RWPE1 (cell line): ENCODE data around the gene SWT1.

Experiments used
- CTCF ChIA-PET: fragments of 350-600 bp; sonication (Branson Sonifier 250); formaldehyde crosslinking; extraction: SDS; loops from one replicate; lab custom pipeline; 2021; lab: Yijun Ruan, JAX
- POLR2A ChIA-PET: fragments of 400-600 bp; formaldehyde crosslinking; extraction: SDS; loops from one replicate; lab custom pipeline; 2020; ENCODE audit warnings: antibody characterized with exemption; ENCODE audit not compliant: low non-redundant PET; lab: Yijun Ruan, JAX
- DNase-seq: peaks from one replicate; pipeline ENCODE4 v3.0.0; 2012; ENCODE audit warnings: low spot score
- H3K27ac ChIP-seq: fragments of 450-650 bp; 2 replicates; pipeline ENCODE4 v1.5.1; 2017
- TF ChIP-seq, protein P1 (sequence below): fragments of 450-650 bp; conservative IDR thresholded peaks from 2 replicates; pipeline ENCODE4 v1.5.1; 2017; ENCODE audit warnings: low read depth, mild to moderate bottlenecking

SWT1 gene

DNA sequence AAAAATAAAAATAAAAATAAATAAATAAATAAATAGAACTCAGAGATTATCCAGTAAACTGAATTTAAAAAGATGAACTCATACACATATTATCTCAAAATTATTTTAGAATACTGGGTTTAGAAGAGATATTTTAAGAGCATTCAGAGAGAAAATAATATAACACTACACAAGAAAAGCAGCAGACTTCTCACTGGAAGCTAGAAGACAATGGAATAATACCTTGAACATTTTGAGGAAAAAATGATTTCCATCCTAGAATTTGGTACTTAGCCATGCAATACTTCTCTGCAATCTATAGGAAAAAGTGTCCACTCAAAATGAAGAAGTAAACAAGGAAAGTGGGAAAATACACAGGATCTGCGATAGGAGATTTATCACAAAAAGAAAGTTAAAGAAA lies 24.4 kb upstream of the SWT1 start:
- POLR2A ChIA-PET, result no interaction called here
- CTCF ChIA-PET, result interaction anchor here (0.6 to 1.1 kb wide), 2 partner anchors 12 to 25 kb away, joined by 3 read pairs; no protein-coding TSS in a partner anchor

DNA sequence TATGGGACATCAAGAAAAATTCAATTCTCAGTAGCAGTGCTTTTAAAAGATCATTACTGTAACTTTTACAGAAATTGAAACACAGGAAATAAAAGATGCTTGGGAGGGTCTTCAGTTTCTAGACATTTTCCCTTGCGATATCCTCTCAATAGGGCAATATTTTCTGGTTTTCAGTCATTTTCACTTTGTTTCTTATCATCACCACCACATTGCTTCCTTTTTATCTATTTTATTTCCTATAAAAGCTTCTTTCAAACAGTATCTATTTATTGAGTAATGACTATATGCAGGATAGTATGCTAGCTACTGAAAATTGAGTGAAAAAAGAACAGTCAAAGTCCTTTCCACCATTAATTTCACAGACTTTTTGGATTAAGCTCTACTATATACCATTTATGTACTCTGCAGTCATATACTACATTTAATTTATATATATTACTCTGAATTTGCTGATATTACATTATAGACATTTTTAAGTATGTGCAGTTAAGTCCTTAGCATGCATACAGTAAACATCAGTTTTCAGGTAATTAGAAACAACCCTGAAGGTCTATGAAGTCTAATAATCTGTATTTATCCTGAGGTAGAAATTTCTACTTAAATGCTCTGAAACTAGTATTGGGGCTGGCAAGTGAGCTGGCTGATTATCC lies 18.9 kb upstream of the SWT1 start:
- TF ChIP-seq, protein P1, sequence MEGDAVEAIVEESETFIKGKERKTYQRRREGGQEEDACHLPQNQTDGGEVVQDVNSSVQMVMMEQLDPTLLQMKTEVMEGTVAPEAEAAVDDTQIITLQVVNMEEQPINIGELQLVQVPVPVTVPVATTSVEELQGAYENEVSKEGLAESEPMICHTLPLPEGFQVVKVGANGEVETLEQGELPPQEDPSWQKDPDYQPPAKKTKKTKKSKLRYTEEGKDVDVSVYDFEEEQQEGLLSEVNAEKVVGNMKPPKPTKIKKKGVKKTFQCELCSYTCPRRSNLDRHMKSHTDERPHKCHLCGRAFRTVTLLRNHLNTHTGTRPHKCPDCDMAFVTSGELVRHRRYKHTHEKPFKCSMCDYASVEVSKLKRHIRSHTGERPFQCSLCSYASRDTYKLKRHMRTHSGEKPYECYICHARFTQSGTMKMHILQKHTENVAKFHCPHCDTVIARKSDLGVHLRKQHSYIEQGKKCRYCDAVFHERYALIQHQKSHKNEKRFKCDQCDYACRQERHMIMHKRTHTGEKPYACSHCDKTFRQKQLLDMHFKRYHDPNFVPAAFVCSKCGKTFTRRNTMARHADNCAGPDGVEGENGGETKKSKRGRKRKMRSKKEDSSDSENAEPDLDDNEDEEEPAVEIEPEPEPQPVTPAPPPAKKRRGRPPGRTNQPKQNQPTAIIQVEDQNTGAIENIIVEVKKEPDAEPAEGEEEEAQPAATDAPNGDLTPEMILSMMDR, result no peak
- POLR2A ChIA-PET, result no interaction called here
- no peak for DNase-seq
- no peak overlapping the region for H3K27ac ChIP-seq
- CTCF ChIA-PET, result no interaction called here

More for the DNA sequence above, 24.4 kb upstream of the SWT1 start:
- no peak overlapping the region for H3K27ac ChIP-seq
- no peak for DNase-seq
- TF ChIP-seq, protein P1, result no peak

DNA sequence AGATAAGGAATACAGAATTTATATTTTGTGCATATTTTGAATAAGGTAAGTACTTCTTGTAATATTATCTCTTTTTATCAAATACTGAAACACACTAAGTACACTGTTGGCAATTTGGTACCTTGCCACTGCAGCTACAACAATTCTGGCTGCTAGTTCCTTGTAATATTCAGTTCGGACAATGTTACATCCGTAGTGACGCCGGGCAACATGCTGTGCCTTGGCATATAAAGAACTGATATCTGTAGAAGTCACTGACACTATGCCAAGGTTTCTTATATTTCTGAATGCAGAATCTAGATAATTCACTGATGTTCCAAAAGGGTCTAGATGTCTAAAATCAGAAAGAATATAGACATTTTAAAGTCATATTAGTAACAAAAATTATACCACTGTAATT lies 17.7 kb upstream of the SWT1 start:
- POLR2A ChIA-PET, result no interaction called here
- H3K27ac ChIP-seq, result no peak overlapping the region
- DNase-seq, result no peak
- CTCF ChIA-PET, result no interaction called here
- TF ChIP-seq, protein P1, result no peak

DNA sequence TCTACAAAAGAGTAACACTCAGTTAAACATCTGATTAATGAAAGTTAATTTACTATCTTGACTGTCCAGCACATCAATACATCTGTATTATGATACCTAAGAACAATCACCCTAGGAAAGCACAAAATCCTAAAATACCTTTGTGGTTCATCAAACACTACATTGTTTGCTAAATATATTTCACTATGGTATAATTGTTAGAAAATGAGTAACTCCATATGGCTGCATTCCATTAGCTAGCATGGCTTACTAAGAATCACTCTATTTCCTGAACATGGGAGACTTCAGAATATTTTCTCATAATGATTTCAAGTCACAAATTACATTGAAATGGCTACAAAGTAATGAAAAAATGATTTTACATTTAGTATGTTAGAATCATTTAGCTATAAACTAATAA lies 12.7 kb upstream of the SWT1 start:
- ChIA-PET CTCF (no interaction called here), POLR2A (no interaction called here)
- TF ChIP-seq, protein P1, result no peak
- H3K27ac ChIP-seq, result no peak overlapping the region
- peak; percentile 6 for DNase-seq

DNA sequence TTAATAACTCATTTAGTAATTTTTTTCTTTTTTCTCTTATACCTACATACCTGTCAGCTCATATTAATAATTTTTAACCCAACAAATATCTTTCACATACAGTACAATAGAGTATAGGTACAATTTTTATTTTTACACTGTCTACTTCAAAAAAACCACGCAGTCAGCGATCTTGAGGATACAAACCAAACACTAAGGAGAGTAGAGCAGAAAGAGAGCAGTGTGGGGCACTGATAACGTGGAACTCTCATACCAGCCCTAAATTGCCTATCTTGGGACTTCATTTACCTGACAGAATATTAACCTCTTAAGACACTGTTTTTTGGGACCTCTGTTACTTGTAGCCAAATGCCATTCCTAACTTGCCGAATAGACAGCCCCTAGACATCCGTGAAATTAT lies 5.8 kb upstream of the SWT1 start:
- POLR2A ChIA-PET, result no interaction called here
- TF ChIP-seq, protein P1, result no peak
- H3K27ac ChIP-seq, result no peak overlapping the region
- CTCF ChIA-PET, result interaction anchor here (0.8 kb wide), 1 partner anchor 380 kb away, joined by 4 read pairs; no protein-coding TSS in a partner anchor
- DNase-seq, result no peak

DNA sequence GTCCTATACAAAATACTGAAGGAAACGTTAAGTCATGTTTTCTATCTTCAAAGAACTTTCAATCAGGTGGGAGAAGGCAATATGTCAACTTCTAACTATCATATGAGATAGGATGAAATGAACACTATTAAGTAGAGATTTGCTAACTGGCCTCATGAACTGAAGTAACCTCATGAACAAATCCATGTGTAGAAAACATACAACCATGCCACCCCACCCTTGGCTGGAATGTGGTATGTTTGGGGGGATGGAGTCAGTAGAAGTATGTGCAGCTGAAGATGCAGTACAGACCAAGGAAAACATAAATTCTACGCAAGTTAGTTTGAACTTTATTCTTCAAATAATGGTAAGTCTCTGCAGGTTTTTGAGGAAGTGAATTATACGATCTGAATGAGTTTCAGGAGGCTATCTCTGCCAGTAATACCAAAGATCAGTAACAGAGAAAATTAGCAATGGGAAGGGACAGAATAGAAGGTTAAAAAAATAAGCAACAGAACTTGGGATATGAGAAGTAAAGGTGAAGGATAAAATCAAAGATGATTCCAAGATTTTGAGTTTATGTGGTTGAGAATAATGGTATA lies 4.7 kb upstream of the SWT1 start:
- CTCF ChIA-PET, result interaction anchor here (0.5 to 0.8 kb wide), 3 partner anchors 96 to 387 kb away, joined by 3 to 4 read pairs (median 4); no protein-coding TSS in a partner anchor
- TF ChIP-seq, protein P1, result no peak
- POLR2A ChIA-PET, result no interaction called here
- no peak for DNase-seq
- no peak overlapping the region for H3K27ac ChIP-seq
